HL-60 (cell line): ENCODE measurements around the gene ALKBH5.

ENCODE experiments used
- POLR2AphosphoS5 ChIP-seq: IDR thresholded peaks from 2 replicates; pipeline ENCODE4 v1.6.1; 2012; ENCODE audit warnings: low read depth
- TF ChIP-seq, protein P1 (sequence below): IDR thresholded peaks from one replicate; pipeline ENCODE4 v1.5.1; 2011; ENCODE audit warnings: low read length, control low read depth, inconsistent platforms; ENCODE audit not compliant: insufficient read depth

DNA sequence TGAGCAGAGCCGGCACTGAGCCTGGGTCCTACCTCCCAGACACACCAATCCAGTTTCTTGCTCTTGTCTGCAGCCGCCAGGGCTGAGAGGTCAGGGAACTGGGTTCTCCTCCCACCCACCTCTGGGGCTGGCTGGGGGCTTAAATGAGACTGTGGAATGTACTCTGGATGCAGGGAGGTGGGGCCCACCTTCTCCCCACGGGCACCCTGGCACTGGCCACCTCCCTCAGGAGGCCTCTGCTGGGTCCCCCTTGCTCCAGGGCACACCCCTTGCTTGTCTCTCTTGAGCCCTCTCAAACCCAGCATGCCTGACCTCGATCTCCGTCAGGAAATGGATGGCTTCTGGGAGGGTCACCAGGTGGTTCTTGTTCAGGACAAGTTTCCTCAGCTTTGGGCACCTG is 68.5 kb downstream of the ALKBH5 start:
- TF ChIP-seq, protein P1, sequence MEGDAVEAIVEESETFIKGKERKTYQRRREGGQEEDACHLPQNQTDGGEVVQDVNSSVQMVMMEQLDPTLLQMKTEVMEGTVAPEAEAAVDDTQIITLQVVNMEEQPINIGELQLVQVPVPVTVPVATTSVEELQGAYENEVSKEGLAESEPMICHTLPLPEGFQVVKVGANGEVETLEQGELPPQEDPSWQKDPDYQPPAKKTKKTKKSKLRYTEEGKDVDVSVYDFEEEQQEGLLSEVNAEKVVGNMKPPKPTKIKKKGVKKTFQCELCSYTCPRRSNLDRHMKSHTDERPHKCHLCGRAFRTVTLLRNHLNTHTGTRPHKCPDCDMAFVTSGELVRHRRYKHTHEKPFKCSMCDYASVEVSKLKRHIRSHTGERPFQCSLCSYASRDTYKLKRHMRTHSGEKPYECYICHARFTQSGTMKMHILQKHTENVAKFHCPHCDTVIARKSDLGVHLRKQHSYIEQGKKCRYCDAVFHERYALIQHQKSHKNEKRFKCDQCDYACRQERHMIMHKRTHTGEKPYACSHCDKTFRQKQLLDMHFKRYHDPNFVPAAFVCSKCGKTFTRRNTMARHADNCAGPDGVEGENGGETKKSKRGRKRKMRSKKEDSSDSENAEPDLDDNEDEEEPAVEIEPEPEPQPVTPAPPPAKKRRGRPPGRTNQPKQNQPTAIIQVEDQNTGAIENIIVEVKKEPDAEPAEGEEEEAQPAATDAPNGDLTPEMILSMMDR, result no peak
- no peak for TF ChIP-seq POLR2AphosphoS5
